Kidney (tissue), 14 donors: ENCODE measurements around the gene DOCK10. TPM values are rescaled to one million over a fixed set of nuclear protein-coding genes. Genes with fewer than 3 reads are reported as not detected.

Experiments
- DNase-seq, 5 donors: peaks; one replicate each; pipeline ENCODE4 v3.0.0-alpha.2; 2013 to 2020
- FAIRE-seq: peaks from 2 replicates; lab custom pipeline; 2012; peaks lifted over from hg19 to GRCh38; lab: Jason Lieb, UNC
- H3K27ac ChIP-seq, 2 donors: one replicate each; pipeline ENCODE4 v1.7.0; 2013; ENCODE audit warnings: low read depth in 2 of 2, low read length in 2 of 2, inconsistent platforms in 1 of 2
- H3K27me3 ChIP-seq: one replicate; pipeline ENCODE4 v1.7.1; 2013; ENCODE audit warnings: low read length, inconsistent platforms; ENCODE audit not compliant: control insufficient read depth, insufficient read depth
- H3K36me3 ChIP-seq, 3 donors: one replicate each; pipeline versions ENCODE4 v1.7.0 to v1.7.1; 2013; ENCODE audit warnings: low read length in 3 of 3, control low read depth in 1 of 3, inconsistent platforms in 1 of 3; ENCODE audit not compliant: insufficient read depth in 3 of 3, control insufficient read depth in 2 of 3
- H3K4me1 ChIP-seq, 3 donors: one replicate each; pipeline versions ENCODE4 v1.7.0 to v1.7.1; 2013; ENCODE audit warnings: low read length in 3 of 3, inconsistent platforms in 1 of 3, low read depth in 1 of 3; ENCODE audit not compliant: control insufficient read depth in 2 of 3, insufficient read depth in 2 of 3
- H3K4me3 ChIP-seq, 3 donors: one replicate each; pipeline versions ENCODE4 v1.7.0 to v1.8.1; 2013; ENCODE audit warnings: low read length in 3 of 3, control low read depth in 1 of 3, inconsistent platforms in 1 of 3
- H3K9ac ChIP-seq, 3 donors: one replicate each; pipeline versions ENCODE4 v1.7.0 to v1.7.1; 2013; ENCODE audit warnings: low read length in 3 of 3, control low read depth in 1 of 3, inconsistent platforms in 1 of 3
- H3K9me3 ChIP-seq, 3 donors: one replicate each; pipeline versions ENCODE4 v1.7.0 to v1.7.1; 2013; ENCODE audit warnings: low read length in 3 of 3, control low read depth in 1 of 3, inconsistent platforms in 1 of 3; ENCODE audit not compliant: control insufficient read depth in 2 of 3, insufficient read depth in 1 of 3
- intact Hi-C: fragments of 100-400 bp; cut with DNase I; formaldehyde crosslinking; loops from one replicate; pipeline ENCODE4 v1.11.1; 2022
- polyA plus RNA-seq: library from polyadenylated mRNA; stranded (reverse); fragments of 350-450 nt; fragmentation: Illumina TruSeq; extraction: RNeasy Lipid Tissue Mini Kit (QIAGEN cat#74804); gene quantifications from one replicate; pipeline ENCODE4 v1.2.3, GENCODE V29; 2014; ENCODE audit warnings: low read depth, low replicate concordance; ENCODE audit not compliant: insufficient read depth
- total RNA-seq: library from RNA; stranded (reverse); fragmentation: NEBNext Ultra II Directional; extraction: Animal tissue kit (Norgen Biotek cat#: 25700); gene quantifications from one replicate; pipeline ENCODE4 v1.2.1, GENCODE V29; 2021
- TF ChIP-seq, protein P1 (sequence below): IDR thresholded peaks from 3 replicates; pipeline ENCODE4 v1.5.1; 2012; ENCODE audit warnings: mild to moderate bottlenecking, moderate library complexity, borderline replicate concordance; ENCODE audit not compliant: insufficient read depth; ENCODE audit errors: extremely low read depth
- donor health status: control.
- donor health status: control.
- donor health status: control.
- donor health status: control.
- donor health status: control.
- donor health status: DM: yes; HTN: yes; CAD: no.
- donor health status: Normal renal cell carcinoma (clear cell type).

The DOCK10 gene
- total and polyA plus RNA-seq, 2 donors from 2014 or later = 2.1 to 33.8 TPM

- H3K4me1 ChIP-seq = no peaks in the 10 kb centered on the region
- no peaks in the 10 kb centered on the region for H3K27me3 ChIP-seq
- DNase-seq (no peak), FAIRE-seq (no peak)
- intact Hi-C loops = no loop called here
- no peaks in the 10 kb centered on the region for H3K36me3 ChIP-seq
- H3K4me3 ChIP-seq = no peak overlapping the region
- TF ChIP-seq, protein P1, sequence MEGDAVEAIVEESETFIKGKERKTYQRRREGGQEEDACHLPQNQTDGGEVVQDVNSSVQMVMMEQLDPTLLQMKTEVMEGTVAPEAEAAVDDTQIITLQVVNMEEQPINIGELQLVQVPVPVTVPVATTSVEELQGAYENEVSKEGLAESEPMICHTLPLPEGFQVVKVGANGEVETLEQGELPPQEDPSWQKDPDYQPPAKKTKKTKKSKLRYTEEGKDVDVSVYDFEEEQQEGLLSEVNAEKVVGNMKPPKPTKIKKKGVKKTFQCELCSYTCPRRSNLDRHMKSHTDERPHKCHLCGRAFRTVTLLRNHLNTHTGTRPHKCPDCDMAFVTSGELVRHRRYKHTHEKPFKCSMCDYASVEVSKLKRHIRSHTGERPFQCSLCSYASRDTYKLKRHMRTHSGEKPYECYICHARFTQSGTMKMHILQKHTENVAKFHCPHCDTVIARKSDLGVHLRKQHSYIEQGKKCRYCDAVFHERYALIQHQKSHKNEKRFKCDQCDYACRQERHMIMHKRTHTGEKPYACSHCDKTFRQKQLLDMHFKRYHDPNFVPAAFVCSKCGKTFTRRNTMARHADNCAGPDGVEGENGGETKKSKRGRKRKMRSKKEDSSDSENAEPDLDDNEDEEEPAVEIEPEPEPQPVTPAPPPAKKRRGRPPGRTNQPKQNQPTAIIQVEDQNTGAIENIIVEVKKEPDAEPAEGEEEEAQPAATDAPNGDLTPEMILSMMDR = no peak
- no peak overlapping the region for H3K27ac ChIP-seq
- H3K9me3 ChIP-seq = no peaks in the 10 kb centered on the region
- H3K9ac ChIP-seq = no peak overlapping the region
Measured at GRCh38 chr2:225086915-225087314, 44.6 kb upstream of the DOCK10 start.

GRCh38 chr2:225086439-225086838 is 44.2 kb upstream of the DOCK10 start:
- FAIRE-seq (no peak), DNase-seq (no peak)
- H3K9ac ChIP-seq = no peak overlapping the region
- H3K9me3 ChIP-seq = no peaks in the 10 kb centered on the region
- H3K27me3 ChIP-seq = no peaks in the 10 kb centered on the region
- TF ChIP-seq, protein P1 = no peak
- no peaks in the 10 kb centered on the region for H3K4me1 ChIP-seq
- H3K36me3 ChIP-seq = no peaks in the 10 kb centered on the region
- H3K4me3 ChIP-seq = no peak overlapping the region
- H3K27ac ChIP-seq = no peak overlapping the region
- intact Hi-C loops = no loop called here

GRCh38 chr2:225083276-225083675 is 41.0 kb upstream of the DOCK10 start:
- intact Hi-C loops = no loop called here
- no peaks in the 10 kb centered on the region for H3K9me3 ChIP-seq
- no peak overlapping the region for H3K27ac ChIP-seq
- no peaks in the 10 kb centered on the region for H3K27me3 ChIP-seq
- no peaks in the 10 kb centered on the region for H3K36me3 ChIP-seq
- H3K4me1 ChIP-seq = no peaks in the 10 kb centered on the region
- H3K9ac ChIP-seq = no peak overlapping the region
- no peak for DNase-seq
- FAIRE-seq = no peak
- H3K4me3 ChIP-seq = no peak overlapping the region
- TF ChIP-seq, protein P1 = no peak

- DNase-seq (no peak), FAIRE-seq (no peak)
- no peak overlapping the region for H3K27ac ChIP-seq
- no peaks in the 10 kb centered on the region for H3K27me3 ChIP-seq
- intact Hi-C loops = no loop called here
- no peaks in the 10 kb centered on the region for H3K4me1 ChIP-seq
- H3K4me3 ChIP-seq = no peak overlapping the region
- no peak overlapping the region for H3K9ac ChIP-seq
- H3K36me3 ChIP-seq = no peaks in the 10 kb centered on the region
- TF ChIP-seq, protein P1 = no peak
- no peaks in the 10 kb centered on the region for H3K9me3 ChIP-seq
Measured at GRCh38 chr2:225076125-225076524, 33.9 kb upstream of the DOCK10 start.
